Measurements from ENCODE around the gene SLC29A4. TPM values are rescaled to one million over a fixed set of nuclear protein-coding genes. Genes with fewer than 3 reads are reported as not detected.
"Not testable (repeated sequence)": the region's sequence is repeated elsewhere in the genome, so short reads cannot be mapped to it uniquely, and the experiment has no call there.

Gene SLC29A4
- total RNA-seq, 1 experiment from 2014 or later: 27.4 TPM

DNA sequence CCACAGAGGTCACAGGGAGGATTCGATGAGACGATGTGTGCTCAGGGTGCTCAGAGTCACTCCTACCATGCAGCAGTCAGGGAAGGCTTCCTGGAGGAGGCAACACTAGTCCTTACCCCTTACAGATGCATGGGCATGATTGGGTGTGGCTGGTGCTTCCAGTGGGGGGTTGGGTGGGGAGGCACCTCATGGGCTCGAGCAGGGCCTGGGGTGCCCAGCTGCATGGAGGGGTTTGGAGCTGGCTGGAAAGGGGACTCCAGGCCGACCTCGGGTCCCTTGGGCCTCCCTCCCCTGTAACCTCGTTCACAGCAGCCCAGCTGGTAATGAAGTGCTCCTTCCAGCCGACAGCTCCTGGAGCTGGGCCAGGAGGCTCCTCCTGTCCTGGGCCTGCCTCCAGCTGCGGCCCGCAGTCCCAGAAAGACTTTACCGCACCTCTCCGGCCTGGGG is 7.7 kb upstream of the SLC29A4 start:
- DNase-seq (ENCODE audit: low spot score): not testable (repeated sequence)

GRCh38 chr7:5275510-5275909 is 7.2 kb upstream of the SLC29A4 start:
- not testable (repeated sequence) for DNase-seq (ENCODE audit: low spot score)

DNA sequence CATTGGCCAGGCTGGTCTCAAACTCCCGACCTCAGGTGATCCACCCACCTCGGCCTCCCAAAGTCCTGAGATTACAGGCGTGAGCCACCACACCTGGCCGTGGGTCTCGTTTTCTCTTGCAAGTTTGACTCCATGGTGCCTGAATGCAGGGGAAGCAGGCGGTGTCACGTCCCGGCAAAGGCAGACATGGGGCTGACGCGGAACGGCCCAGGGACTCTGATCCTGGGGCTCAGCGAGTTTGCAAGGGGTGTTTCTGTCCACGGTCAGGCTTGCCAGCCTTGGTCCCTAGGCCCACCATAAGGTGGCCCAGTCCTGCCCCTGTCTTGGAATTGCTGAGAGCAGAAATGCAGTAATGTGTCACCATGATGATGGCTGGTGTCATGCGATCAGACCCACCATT is 6.6 kb upstream of the SLC29A4 start:
- not testable (repeated sequence) for DNase-seq (ENCODE audit: low spot score)

DNA sequence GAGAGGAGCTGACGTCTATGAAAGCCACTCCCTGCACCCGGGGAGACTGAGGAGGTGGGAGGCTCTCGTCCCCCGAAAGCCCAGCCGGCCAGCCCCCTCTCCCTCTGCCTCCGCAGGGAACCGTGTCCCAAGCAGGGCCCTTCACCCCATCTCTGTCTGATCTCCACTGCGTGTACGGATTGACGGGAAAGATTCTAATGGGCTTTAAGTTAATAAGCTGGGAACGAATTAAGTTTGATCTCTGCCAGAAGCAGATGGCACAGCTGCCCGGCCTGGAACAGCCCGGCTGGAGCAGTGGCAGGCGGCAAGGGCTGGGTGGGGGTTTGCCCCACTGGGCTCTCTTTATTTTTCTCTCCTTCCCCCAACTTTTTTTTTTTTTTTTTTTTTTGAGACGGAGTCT is 6.1 kb upstream of the SLC29A4 start:
- DNase-seq (ENCODE audit: low spot score): no peak

DNA sequence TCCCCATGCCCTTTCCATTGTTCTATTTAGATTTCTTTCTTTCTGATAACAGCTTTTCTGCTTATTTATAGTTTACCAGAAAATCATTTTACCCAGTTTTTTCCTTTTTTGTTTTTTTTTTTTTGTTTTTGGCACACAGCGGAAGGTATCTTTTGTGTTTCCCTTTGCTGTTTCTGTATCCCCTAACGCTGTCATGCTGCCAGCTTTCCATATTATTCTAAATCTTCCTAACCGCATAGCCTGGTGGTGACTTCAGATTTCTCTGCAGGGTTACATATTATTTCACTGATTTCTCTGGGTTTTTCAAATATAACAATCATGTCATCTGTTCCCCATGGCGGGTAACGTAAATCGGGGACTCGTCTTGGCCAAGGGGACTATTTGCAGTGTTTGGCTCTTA is 4.0 kb upstream of the SLC29A4 start:
- DNase-seq (ENCODE audit: low spot score): no peak

- no peak for DNase-seq (ENCODE audit: low spot score)
These were observed 3.0 kb upstream of the SLC29A4 start for GRCh38 chr7:5279734-5280133.

- not testable (repeated sequence) for DNase-seq (ENCODE audit: low spot score)
These were observed 894 bp upstream of the SLC29A4 start for GRCh38 chr7:5281598-5282500.

DNA sequence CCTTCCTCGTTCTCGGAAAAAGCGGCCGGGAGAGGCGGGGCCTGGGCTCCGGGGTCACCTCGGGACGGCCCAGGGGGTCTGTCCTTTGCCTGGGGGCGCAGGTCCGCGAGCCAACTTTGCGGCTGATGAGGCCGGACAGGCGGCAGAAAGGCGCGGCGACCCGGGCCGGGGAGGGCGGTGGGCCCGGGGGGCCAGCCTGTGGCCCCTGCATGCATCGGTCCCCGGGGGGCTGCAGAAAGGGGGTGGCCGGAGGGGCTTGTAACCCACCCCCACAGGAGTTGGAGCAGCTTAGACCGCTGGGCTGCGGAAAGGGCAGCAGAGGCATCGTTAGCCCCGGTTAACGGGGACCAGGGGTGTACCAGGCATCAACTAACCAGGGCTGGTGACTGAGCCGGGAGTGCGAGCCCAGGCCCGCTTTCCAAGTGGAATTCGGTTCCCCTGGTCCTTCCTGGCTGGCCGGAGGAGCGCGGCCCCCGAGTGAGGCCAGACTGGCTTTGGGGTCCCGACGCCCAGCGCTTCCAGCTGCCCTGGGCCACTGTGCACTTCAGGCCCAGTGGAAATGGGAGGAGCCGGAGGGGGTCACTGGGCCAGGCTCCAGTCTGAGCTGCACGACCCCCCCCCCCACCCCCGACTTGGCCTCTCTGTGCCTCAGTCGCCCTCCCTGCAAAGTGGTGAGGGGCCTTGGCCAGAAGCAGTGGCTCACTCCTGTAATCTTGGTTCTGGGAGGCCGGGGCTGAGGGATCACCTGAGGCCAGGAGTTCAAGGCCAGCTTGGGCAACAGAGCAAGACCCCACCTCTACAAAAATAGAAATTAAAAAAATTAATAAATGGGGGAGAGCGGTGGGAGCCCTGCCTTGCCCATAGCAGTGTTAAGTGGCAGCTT is 919 bp downstream of the SLC29A4 start:
- no peak for DNase-seq (ENCODE audit: low spot score)

DNA sequence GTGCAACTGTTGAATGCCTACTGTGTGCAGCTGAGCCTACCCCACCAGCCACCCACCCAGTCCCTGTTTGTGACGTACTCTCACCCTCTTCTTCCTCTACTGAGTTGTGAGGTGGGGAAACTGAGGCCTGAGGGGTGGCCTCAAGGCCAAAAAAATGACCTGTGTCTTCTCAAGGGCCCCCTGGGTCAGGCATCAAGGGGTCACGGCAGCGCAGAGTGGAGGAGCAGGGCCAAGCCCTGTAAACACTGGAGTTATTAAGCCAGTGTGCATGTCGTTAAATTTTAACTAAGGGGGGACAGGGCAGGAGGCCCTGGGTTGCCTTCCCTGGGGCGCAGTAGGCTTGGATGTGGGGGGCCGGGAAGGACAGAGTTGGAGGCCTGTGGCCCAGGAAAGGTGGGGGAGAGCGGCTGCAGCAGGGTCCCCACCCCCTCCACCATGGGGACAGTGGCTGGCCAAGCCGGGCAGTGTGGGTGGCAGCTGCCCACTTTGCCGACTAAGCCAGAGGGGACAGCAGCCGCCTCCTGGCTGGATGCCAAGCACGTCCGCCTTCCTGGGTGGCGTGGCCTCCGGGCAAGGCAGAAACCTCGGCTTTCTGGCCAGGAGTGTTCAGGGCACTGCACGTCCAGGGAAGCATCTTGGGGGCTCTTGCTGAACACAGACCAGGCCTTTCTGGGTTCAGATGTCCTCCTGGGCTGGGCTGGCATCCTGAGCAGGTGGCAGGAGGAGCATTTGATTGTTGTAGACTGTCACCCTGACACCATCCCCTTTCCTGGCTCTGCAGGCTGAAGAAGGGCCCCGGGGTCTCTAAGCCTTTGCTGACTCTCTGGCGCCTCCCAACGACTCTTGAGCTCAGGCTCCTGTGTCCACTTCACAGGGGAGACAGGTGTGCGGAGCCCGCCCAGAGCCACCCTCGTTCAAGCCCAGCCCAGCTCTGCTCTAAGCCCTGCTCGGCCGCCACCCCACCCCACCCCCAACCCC is 1.9 kb downstream of the SLC29A4 start:
- no peak for DNase-seq (ENCODE audit: low spot score)

- no peak for DNase-seq (ENCODE audit: low spot score)
These were observed 4.2 kb downstream of the SLC29A4 start for GRCh38 chr7:5286933-5287332.

GRCh38 chr7:5287373-5287772 is 4.6 kb downstream of the SLC29A4 start:
- not testable (repeated sequence) for DNase-seq (ENCODE audit: low spot score)

GRCh38 chr7:5287802-5288201 is 5.1 kb downstream of the SLC29A4 start:
- no peak for DNase-seq (ENCODE audit: low spot score)

DNA sequence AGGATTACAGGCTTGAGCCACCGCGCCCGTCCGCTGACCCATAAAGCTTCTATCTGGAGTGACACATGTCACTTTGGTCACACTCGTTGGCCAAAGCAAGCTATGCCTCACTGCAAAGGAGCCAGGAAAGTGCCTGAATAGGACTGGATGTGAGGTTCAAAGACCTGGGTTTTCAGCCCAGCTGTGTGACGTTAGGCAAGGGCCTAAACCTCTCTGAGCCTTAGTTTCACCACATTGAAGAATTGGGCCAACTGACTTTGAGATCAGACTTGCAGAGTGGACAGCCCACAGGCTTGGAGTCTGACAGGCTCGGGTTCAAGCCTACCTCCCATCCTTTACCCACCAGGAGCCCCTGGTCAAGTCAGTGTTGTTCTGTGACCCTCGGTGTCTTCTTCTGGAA is 5.8 kb downstream of the SLC29A4 start:
- DNase-seq (ENCODE audit: low spot score): not testable (repeated sequence)

DNA sequence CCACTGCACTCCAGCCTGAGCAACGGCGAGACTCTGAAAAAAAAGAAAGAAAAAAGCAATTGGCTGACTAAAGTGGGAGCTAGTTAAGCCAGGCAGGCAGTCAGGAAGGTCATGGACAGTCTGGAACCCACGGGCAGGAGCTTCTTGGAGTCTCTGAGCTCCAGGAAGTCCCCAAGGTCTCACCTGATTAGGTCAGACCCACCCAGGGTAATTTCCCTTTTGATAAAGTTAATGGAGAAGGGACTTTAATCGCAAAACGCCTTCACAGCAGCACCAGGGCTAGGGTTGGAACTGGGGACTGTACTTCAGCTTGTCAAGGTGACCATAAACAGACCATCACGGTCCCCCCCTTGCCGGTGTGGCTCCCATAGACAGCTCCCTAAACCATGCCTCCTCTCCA is 6.6 kb downstream of the SLC29A4 start:
- no peak for DNase-seq (ENCODE audit: low spot score)

DNA sequence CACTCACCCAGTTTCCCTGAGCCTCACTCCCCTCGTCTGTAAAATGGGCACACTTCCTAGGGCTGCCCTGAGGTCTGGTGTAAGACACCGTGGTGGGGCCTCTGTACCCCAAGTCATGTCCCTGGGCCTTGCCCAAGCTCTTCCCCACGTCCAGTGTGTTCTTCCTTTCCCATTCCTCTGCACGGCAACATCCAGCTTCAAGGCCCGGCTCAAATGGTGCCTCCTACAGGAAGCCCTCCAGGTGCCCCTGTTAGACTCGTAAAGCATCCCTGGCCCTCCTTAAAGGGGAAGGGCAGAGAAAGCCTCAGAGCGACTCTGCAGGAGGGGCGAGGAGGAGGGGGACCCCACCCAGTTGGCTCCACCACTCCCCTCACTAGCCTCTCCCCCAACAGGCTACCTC is 8.6 kb downstream of the SLC29A4 start:
- no peak for DNase-seq (ENCODE audit: low spot score)

GRCh38 chr7:5291711-5292335 is 9.1 kb downstream of the SLC29A4 start:
- not testable (repeated sequence) for DNase-seq (ENCODE audit: low spot score)

DNA sequence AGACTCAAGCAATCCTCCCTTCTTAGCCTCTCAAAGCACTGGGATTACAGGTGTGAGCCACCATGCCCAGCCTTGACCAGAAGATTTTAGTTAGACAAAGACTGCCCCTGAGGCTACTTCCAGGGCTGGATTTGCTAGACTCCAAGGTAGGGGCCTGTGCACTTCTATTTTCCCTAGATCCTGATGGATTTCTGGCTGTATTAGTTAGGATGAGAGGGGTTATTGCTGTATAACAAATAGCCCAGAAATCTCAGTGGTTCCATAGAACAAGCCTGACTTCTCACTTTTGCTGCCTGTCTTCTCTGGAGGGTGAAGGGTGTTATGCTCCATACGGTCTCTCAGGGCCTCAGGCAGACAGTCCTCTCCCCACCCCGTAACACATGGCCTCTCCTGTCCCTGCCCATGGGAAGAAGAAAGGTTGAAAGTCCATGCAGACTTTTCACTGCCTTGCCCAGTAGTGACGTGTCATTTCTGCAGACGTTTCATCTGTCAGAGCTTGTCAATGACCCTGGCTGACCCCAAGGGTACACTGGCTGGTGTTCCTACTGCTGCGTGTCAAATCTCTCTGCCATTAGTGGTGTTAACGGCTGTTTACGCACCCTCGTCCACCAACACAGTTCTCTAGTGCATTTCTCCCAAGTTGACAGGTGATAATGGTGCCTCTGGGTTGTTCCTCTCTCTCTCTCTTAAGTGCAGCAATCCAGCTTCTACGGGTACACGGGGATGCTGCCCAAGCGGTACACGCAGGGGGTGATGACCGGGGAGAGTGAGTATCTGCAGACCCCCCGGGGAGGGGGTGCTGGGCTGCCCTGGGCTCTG is 11.6 kb downstream of the SLC29A4 start:
- no peak for DNase-seq (ENCODE audit: low spot score)

DNA sequence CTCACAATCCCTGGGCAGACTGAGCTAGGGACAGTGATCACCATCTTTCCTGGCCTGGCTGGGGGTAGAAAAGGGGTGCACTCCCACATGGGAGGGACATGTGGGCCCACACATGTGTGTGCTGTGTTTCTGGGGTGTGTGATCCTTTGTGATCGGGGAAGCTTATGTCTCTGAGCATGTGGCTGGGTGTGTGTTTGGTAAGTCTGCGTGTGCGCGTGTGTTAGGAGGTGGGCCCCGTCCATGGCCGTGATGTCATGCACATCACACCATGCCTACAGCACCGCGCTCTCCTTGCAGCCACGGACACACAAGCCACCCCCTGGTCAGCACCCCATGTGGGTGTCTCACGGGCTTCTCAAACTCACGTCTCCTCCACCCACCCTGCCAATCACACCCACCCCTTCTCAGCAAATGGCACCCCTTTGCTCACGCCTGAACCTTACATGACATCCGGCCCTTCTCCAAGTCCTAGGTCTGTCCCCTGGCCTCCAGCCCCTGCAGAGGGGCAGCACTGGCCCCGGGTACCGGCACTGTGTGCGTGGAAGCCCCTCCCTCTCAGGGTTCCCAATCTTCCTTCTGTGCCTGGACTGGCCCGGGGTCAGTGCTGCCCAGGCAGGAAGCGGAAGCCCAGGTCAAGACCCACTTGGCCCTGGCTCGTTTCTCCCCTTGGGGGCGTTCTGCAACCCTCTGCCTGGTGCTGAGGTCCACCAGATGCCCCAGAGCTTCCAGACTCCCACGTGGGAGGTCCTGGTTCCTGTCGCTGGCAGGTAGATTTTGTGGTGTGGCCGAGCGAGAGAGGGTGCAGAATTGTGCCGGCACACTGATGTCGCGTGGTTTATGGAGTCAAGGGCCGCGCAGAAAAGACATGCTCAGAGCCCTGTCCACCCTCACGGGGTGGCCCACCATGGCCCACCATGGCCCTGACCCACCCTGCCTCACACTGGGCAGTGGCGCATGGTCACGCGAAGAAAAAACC is 12.6 kb downstream of the SLC29A4 start:
- DNase-seq (ENCODE audit: low spot score): no peak
